ENCODE results near the gene NIN. TPM values are rescaled to one million over a fixed set of nuclear protein-coding genes. Genes with fewer than 3 reads are reported as not detected.
A peak's percentile ranks its signal among the peaks of the same experiment; 100 is the strongest.

NIN gene
- total RNA-seq, 4 donors from 2014 or later = 22.7 to 48.2 (median 36.8) TPM

- 86% methylated on average over 6 of the region's 6 CpGs for WGBS
- Histone ChIP-seq H3K27me3 (no peaks in the 10 kb centered on the region), H3K27ac (no peak overlapping the region), H3K4me1 (peaks cover 23% of the 10 kb centered on the region), H3K4me3 (no peak overlapping the region), H3K9me3 (no peaks in the 10 kb centered on the region), H3K36me3 (no peaks in the 10 kb centered on the region)
- no peak for DNase-seq (ENCODE audit: low spot score in 2 of 2)
- TF ChIP-seq CTCF (IDR thresholded peaks at IDR 0.05) (no peak), POLR2AphosphoS5 (IDR thresholded peaks at IDR 0.05) (no peak), POLR2A (IDR thresholded peaks at IDR 0.05) (no peak), EP300 (IDR thresholded peaks at IDR 0.05) (no peak)
Observed at GRCh38 chr14:50832935-50833630, 2.1 kb upstream of the NIN start.

- 7% methylated on average over 10 of the region's 10 CpGs for WGBS
- DNase-seq (ENCODE audit: low spot score in 2 of 2) = no peak
- Histone ChIP-seq H3K27me3 (no peaks in the 10 kb centered on the region), H3K27ac (no peak overlapping the region), H3K36me3 (no peaks in the 10 kb centered on the region), H3K9me3 (no peaks in the 10 kb centered on the region), H3K4me1 (peaks cover 23% of the 10 kb centered on the region), H3K4me3 (peak overlapping the region; percentile 73)
- TF ChIP-seq POLR2A (IDR thresholded peaks at IDR 0.05) = no peak
- TF ChIP-seq POLR2AphosphoS5 (IDR thresholded peaks at IDR 0.05) = no peak
- TF ChIP-seq EP300 (IDR thresholded peaks at IDR 0.05) = no peak
- TF ChIP-seq CTCF (IDR thresholded peaks at IDR 0.05) = no peak
Observed at GRCh38 chr14:50831726-50832168, 785 bp upstream of the NIN start.

GRCh38 chr14:50830044-50830931, 674 bp downstream of the NIN start:
- under 1% methylated on average over 14 of the region's 93 CpGs for WGBS
- no peak for TF ChIP-seq CTCF (IDR thresholded peaks at IDR 0.05)
- TF ChIP-seq EP300 (IDR thresholded peaks at IDR 0.05) = no peak
- no peak for TF ChIP-seq POLR2AphosphoS5 (IDR thresholded peaks at IDR 0.05)
- no peak for TF ChIP-seq POLR2A (IDR thresholded peaks at IDR 0.05)
- H3K4me3 ChIP-seq = peak overlapping the region; percentile 73
- DNase-seq (ENCODE audit: low spot score in 2 of 2) = peak; percentile 74 to 83
- H3K4me1 ChIP-seq = peaks cover 23% of the 10 kb centered on the region
- no peaks in the 10 kb centered on the region for H3K9me3 ChIP-seq
- H3K36me3 ChIP-seq = no peaks in the 10 kb centered on the region
- no peaks in the 10 kb centered on the region for H3K27me3 ChIP-seq
- peak overlapping the region; percentile 90 for H3K27ac ChIP-seq

- no peak for DNase-seq (ENCODE audit: low spot score in 2 of 2)
- H3K27ac ChIP-seq = no peak overlapping the region
- TF ChIP-seq CTCF (IDR thresholded peaks at IDR 0.05) = no peak
- no peaks in the 10 kb centered on the region for H3K9me3 ChIP-seq
- peak overlapping the region; percentile 73 for H3K4me3 ChIP-seq
- H3K36me3 ChIP-seq = no peaks in the 10 kb centered on the region
- no peaks in the 10 kb centered on the region for H3K27me3 ChIP-seq
- H3K4me1 ChIP-seq = peaks cover 23% of the 10 kb centered on the region
- WGBS = 14% methylated on average over 14 of the region's 14 CpGs
Observed at GRCh38 chr14:50829489-50830043, 1.4 kb downstream of the NIN start.
